Stimulated activated CD8-positive, alpha-beta memory T cell treated with anti-CD3 and anti-CD28 coated beads, Interleukin-4, amount 100 ng/mL, for 24 hours (primary cell): Measurements from ENCODE around the gene MX2.
"Not testable (repeated sequence)": the region's sequence is repeated elsewhere in the genome, so short reads cannot be mapped to it uniquely, and the experiment has no call there.

Experiments used
- DNase-seq: peaks from one replicate; pipeline ENCODE4 v3.0.0-alpha.2; 2020; ENCODE audit warnings: low read depth

The MX2 gene

GRCh38 chr21:41387042-41387819, 25.4 kb downstream of the MX2 start:
- no peak for DNase-seq

- no peak for DNase-seq
These were observed 26.0 kb downstream of the MX2 start for GRCh38 chr21:41387824-41388223.

DNA sequence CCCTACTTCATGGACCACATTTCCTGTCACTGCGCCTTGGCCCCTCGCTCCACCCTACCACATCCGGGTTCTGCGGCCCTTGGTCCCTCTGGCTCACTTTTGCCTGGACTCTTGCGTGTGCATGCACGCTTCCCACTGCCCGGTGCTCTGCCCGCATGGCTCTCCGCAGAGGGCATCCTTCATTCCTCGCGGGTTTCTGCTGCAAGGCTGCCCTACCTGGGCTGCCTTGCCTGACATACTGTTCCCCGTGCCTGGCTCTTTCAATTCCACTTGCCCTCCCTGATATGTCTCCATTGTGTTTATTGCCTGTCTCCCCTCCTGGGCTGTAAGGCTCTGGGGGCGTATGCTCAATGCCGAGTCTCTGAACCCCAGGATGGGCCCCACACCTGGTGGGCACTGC, 26.4 kb downstream of the MX2 start:
- DNase-seq, result no peak

DNA sequence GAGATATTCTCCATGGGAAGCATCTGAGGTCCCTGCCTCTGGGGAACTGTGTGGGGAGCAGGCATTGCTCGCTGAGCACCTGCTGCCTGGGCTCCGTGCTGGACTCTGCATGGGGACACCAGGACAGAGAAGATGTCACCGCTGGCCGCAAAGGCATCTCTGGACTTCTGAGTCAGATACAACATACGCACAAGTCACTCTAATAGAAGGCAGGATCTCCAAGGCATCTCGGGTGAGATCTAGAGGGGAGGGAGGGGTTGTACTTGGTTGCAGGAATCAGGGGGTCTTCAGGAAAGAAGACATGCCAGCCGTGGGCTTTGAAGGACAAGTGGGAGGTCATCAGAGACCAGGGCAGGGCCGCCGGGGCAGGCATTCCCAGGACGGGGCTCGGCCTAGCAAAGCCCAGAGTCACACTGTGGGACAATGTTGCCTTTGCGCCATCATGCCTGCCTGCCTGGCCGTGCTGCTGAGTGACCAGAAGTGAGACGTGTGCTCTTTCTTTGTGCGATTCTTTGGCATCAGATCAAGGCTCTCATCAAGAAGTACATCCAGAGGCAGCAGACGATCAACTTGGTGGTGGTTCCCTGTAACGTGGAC, 28.3 kb downstream of the MX2 start:
- no peak for DNase-seq

DNA sequence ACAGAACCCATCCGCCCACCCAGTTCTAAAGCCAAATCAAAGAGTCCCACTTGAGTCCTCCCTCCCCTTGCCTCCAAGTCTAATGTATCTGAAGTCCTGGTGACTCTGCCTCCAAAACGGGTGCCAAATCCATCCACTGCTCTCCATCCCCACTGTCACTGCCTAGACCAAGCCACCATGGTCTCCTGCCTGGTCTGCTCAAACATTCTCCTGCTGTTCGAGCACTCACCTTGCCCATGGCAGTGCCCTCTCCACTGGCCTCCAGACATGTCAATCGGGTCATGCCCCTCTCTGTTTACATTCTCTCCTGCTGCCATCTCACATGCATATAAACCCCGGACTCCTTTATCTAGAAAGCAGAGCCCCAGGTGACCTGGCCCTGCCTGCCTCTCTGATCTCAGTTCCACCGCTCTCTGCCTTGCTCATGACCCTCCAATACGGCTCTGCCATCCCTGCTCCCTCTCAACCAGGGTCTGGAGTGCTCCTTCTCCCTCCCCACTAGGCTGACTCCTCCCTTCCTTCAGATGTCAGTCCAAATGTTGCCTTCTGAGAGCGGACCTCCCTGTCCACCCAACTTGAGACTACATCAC, 32.1 kb downstream of the MX2 start:
- no peak for DNase-seq

GRCh38 chr21:41396558-41397075, 34.8 kb downstream of the MX2 start:
- DNase-seq, result no peak

DNA sequence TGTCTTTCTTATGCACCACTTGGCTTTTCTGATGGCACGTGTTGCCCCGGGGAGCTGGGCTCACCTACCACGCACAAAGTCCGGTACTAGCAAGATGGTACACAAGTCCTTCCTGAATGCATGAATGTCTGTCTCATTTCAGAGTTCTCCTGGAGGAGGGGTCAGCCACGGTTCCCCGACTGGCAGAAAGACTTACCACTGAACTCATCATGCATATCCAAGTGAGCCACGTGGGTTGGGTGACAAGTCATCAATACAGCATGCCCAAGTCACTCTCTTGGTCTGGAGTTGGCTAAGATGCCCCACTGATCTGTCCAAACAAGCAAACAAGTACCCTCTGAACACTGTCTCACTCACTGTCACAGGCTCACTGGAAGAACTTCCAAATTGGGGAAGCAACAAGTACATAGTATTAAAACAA, 35.7 kb downstream of the MX2 start:
- no peak for DNase-seq

- no peak for DNase-seq
These were observed 36.4 kb downstream of the MX2 start for GRCh38 chr21:41398251-41398650.

GRCh38 chr21:41398831-41399230, 37.0 kb downstream of the MX2 start:
- DNase-seq, result no peak

DNA sequence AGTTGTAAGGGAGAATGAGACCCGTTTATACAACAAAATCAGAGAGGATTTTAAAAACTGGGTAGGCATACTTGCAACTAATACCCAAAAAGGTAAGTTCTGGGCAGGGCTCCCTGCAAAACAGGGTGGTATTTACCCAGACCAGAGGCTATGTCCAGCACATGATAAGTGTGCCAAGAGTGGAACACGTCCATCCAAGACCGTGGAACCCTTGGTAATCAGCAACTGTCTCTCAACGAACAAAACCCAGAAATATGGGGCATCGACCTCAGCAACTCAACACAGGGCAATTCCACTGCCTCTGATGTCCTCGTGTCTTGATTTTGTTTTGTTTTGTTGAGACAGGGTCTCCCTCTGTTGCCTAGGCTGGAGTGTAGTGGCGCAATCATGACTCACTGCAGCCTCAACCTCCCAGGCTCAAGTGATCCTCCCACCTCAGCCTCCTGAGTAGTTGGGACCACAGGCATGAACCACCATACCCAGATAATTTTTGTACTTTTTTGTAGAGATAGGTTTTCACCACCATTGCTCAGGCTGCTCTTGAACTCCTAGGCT, 37.5 kb downstream of the MX2 start:
- no peak for DNase-seq

DNA sequence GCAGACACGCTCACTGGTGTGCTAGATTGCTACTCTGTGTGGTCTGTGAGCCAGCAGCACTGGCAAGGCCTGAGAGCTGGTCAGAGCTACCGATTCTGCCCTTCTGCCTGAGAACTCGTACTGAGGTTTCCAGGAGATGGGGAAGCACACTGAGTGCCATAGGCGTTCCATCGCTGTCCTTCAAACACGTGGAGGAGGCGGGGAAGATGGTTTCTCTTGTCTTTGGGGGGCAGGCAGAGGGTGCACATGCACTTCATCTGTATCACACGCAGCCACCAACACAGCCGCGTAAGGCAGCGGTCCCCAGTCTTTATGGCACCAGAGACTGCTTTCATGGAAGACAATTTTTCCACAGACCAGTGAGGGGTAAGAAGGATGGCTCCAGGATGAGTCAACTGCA, 40.4 kb downstream of the MX2 start:
- no peak for DNase-seq

- DNase-seq, result no peak
These were observed 41.0 kb downstream of the MX2 start for GRCh38 chr21:41402796-41403195.

DNA sequence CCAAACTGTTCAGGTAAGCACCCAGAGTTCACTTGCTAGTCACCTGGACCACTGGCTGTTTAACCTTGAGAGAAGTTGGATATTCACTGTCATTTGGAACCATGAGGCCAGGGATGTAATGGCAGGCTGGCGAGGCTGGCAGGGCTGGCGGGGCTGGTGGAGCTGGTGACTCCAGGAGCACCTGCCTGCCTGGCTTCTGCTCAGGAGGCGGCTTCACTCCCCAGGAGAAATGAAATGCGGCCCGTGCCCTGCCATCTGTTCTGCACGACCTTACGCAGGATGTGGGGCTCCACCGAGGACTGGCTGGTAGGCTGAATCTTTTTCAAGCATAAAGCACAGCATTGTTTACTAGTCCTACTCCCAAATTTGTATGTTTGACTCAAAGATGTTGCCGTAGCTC, 41.5 kb downstream of the MX2 start:
- no peak for DNase-seq

GRCh38 chr21:41403966-41404365, 42.1 kb downstream of the MX2 start:
- DNase-seq, result no peak

GRCh38 chr21:41405321-41405720, 43.5 kb downstream of the MX2 start:
- no peak for DNase-seq

DNA sequence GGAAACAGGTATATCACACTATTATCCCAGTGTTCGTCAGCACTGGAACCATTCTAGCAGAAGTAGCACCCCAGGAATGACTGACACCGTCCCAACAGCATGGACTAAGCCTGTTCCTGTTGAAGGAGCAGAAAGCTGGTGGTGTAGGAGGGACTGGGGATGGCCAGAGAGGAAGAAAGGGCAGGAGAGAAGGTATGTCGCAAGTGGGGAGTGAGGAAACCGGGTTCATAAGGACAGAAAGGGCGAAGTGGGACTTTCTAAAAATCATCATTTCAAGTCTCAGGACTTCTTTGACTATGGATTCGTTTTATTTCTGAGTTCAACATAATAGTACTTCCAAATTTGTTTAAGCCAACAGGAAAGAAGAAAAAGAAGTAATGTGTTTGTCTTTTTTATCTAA, 44.5 kb downstream of the MX2 start:
- no peak for DNase-seq

- no peak for DNase-seq
These were observed 46.0 kb downstream of the MX2 start for GRCh38 chr21:41407541-41408460.

GRCh38 chr21:41410361-41410760, 48.5 kb downstream of the MX2 start:
- no peak for DNase-seq

DNA sequence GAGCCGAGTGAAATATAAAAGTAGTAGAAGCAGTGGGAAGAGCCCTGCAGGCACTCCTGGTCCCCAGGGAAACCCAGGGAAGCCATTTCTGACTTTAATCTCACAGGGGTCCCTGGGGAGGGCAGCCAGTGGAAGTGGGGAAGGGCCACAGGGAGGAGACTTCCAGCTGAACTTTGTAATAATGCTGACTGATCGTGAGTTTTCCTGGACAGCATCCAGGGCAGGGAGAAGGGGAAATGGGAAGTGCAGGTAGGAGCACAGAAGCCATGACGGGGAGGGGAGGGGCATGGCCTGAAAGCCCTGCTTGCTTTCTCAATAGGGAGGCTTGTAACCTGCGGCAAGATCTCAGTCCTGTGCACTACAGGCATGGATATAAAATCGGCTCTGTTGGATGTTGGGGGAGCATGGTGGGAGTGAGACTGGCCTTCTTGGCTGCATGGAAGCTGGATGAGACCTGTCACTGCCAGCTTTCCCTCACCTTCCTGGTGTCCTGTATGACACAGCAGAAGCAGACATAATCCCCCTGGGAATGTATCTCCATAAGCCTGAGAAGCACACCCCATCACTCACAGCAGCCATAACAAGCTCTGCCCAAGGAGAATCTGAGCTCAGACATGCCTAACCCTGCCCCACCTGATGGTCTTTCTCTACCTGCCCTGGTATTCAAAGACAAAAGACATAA, 49.1 kb downstream of the MX2 start:
- DNase-seq, result no peak

DNA sequence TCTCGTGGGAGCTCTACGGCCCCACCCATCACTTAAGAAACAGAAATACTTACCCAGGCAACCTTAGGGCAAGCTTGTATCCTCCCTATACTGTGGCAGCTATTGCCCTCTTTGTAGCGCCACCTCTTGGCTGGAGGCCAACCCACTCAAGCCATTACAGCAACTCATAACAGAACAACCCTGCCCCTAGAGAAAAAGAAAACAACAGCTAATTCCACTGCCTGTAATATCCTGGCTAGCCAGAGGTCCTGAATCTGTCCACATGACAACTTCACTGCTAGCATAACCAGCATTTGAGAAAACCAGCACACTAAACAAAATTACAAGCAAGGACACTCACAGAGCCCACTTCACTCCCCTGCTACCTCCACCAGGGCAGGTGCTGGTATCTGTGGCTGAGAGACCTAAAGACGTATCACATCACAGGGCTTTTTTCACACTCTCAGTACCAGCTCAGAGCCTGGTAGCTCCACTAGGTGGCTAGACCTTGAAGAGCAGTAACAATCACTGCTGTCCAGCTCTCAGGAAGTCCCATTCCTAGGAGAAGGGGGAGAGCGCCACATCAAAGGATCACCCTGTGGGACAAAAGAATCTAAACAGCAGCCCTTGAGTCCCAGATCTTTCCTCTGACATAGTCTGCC, 49.7 kb downstream of the MX2 start:
- DNase-seq, result no peak

- not testable (repeated sequence) for DNase-seq
These were observed 55.7 kb downstream of the MX2 start for GRCh38 chr21:41417505-41417904.
